ENCODE measurements around the gene HS3ST6.
"Not testable (repeated sequence)": the region's sequence is repeated elsewhere in the genome, so short reads cannot be mapped to it uniquely, and the experiment has no call there.

The HS3ST6 gene

DNA sequence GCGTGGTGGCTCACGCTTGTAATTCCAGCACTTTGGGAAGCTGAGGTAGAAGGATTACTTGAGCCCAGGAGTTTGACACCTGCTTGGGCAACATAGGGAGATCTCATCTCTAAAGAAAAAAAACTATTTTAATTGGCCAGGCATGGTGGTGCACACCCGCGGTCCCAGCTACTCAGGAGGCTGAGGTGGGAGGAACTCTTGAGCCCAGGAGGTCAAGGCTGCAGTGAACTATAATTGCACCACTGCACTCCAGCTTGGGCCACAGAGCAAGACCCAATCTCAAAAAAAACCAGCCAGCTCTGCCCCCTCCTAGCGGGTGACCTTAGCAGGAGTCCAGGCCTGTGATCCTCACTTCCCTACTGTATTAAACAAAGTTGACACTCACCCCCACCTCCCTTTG is 5.9 kb upstream of the HS3ST6 start:
- DNase-seq, result no peak

DNA sequence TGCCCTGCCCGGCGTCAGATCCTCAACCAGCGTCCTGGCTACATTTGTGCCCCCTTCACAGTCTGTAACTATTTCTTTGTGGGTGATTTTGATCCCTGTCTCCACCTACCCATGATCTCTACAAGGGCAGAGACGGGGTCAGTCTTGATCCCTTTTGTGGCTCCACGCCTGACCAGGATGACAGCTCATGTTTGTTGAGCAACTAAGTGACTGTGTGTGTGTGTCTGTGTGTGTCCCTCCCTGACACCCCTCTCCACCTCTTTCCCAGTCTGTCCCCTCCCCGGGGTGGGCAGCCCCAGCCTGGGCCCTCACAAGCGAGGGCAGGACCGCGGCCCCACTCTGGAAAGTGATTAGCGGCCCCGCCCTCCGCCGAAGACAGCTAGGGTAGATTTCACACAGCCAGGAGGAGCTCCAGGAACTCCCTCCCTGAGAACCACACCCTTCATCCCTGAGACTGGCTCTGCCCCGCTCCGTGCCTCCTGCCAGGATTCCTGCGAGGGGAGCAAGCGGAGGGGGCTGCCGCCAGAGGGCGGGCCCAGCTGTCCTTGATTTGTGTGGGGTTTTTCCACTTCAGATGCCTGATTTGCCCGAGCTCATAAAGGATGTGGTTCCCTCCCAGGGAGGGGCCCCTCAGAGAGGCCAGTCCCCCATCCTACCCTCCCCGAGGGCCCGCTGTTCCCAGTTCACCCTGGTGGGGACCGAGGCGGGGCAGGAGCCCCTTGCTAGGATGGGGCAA is 5.3 kb upstream of the HS3ST6 start:
- peak; percentile 54 to 63 for DNase-seq

DNA sequence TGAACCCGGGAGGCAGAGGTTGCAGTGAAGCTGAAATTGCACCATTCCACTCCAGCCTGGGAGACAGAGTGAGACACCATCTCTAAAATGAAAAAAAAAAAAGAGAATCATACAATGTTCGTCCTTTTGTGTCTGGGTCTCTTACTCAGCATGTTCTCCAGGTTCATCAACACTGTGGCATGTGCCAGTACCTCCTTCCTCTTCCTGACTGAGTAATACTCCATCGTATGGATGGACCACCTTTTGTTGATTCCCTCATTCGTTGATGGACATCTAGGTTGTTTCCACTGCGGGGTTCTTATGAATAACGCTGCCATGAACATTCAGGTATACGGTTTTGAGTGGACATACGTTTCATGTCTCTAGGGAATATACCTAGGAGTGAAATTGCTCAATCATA is 4.1 kb upstream of the HS3ST6 start:
- DNase-seq, result no peak

DNA sequence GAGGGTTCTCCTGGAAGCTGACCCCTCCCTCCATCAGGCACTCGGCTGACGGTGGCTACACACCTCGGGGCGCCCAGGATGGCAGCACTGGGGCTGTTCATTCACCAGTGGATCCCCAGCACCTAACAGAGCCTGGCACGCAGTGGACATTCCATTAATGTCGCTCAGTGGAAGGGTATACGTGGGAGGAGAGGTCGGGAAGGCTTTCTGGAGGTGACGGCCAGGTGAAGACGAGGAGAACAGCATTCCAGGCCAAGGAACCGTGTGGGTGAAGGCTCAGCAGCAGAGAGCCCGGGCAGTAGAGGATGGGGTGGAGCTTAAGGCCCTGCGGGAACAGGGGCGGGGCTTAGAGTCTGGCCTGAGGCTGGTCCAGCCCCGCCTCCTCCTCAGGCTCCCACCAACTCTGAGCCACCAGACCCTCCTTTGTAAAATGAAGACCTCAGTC is 2.5 kb upstream of the HS3ST6 start:
- peak; percentile 45 to 63 for DNase-seq

DNA sequence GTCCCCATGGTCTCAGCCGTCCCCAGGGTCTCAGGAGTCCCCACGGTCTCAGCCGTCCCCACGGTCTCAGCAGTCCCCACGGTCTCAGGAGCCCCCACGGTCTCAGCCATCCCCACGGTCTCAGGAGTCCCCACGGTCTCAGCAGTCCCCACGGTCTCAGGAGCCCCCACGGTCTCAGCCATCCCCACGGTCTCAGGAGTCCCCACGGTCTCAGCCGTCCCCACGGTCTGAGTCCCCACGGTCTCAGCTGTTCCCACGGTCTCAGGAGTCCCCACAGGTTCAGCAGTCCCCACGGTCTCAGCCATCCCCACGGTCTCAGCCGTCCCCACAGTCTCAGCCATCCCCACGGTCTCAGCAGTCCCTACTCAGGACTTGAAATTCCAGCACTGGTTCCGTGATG is 1.9 kb upstream of the HS3ST6 start:
- not testable (repeated sequence) for DNase-seq

DNA sequence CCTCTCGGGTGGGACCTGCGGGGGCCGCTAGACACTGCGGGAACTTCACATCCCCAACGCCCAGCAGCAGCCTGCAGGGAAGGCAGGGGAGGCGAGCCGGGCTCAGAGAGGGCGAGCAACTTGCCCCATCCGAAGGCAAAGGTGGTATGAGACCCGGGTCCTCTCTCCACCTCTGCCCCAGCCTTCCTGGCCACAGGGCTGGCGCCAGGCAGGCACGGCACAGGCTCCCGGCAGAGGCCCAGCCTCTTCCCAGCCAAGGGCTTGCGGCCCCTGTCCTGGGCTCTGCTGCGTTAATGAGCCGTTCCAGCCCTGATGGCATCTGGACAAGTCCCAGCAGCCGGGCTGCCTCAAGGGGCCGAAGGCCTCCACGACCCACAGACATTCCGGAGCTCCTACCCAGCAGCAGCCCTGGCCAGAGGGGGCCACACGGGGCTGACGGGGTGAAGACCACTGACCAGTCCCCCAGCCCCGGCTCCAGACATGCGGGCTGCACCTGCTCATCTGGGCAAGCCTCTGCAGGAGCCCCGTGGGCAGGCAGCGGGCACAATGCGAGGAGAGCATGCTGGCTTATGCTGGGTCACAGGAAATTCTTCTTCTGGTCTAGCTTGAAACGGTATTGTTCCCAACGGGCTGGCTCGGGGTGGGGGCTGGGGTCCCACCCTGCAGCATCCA is 1.2 kb upstream of the HS3ST6 start:
- peak in 1 of 2 experiments; percentile 21 for DNase-seq

DNA sequence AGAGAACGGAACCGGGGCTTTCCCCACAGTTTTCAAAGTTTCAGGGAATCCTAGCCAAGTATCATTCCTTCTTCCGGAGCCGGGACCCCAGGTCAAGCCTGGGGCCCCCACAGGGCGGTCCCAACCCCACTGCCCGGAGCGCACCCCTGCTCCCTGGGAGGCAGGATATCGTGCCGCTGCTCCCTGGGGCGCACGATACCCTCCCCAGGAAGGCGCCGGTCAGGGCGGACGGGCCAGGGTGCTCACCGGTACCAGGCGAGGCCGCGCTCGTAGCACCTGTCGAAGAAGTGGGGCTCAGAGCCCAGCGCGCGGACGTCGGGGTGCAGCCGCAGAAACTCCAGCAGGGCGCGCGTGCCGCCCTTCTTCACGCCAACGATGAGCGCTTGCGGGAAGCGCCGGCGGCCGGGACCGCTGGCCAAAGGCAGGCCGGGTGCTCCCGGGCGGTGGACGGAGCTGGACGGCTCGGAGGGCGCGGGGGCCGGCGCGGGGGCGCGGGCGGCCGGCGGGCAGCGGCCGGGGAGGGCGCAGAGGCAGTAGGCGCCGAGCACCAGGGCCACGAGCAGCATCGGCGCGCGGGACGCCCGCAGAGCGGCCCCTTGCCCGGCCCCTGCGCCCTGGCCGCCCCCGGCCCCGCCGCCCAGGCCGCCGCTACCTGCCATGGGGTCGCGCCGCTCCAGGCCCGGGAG is 407 bp downstream of the HS3ST6 start:
- no peak for DNase-seq

DNA sequence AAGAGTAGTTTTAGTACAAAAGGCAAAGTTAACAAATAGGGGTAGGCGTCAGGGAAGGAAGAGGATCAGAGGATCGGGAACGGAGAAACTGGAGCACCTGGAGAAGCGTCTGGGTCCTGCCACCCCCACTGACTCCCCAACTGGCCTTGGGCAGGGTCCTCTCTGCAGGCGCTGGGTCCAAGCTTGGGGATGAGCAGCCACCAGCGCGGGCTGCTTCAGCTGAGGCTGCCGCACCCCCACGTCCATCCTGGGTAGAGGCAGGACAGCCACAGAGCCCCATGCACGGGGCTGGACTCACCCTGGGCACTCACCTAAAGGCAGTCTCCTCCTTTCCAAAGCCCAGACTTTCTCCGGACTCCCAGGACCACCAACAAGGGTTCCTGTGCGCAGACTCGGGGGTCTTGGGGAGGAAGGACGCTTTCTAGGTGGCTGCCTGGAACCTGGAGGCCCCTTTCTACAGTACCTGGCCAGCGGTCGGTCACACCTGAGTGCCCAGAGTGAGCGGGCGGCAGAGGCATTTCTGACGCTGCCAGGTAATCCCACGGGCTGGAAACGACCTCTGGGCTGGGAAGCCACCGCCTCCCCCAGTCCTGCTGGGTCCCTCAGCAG is 1.1 kb downstream of the HS3ST6 start:
- no peak for DNase-seq

DNA sequence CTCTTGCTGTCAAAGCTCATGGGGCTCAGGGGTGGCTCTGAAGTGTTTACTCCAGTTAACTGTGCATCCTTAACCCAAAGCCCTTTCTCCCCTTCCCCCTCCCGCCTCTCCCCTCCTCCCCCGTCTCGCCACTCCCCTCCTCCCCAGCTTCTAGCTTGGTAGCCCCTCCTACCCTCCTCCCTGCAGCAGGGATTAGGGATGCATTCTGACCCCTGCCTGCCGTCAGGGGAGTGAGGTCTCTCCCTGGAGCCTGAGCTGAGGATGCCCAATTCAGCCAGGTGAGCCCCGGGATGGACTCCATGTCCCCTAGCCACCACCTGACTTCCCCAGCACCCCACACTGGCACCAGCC is 1.6 kb downstream of the HS3ST6 start:
- no peak for DNase-seq

DNA sequence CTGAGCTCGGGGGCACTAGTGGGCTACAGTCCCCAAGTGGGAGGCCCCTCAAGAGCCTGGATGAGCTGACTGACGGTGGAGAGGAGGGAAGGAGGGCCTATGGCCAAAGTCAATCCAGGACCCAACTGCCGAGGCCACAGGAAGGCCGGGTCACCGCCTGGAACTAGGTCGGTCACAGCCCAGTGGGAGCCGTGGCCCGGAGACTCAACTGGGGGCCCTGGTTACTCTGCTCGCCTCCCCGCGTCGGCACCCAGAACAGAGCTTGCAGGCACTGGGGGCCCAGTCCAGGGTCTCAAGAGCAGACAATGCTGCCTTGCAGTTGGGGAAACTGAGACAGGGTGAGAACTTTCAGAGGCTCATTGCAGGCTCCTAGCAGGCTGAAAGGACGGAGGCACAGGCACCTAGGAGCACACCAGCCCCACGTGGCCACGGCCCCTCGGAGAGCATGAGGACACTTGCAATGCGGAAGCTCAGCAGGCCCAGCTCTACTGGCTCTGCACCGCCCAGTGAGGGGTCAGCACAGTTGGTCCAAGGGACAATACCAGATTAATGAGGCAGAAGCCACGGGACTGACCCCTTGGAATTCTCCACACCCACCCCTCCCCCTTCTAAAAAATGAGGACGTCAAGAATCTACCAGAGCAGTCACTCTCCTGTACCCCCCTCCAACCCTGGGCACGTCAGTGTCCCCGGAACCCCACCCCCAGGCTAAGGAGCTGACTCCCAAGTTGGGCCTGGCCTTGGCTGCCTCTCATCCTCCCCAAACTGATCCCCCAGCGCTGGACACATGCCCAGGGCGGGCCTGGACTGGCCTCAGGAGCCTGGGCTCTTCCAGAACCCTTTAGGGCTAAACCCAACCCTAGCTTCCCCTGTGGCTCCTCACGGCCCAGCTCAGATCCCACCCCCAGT is 2.2 kb downstream of the HS3ST6 start:
- DNase-seq, result no peak

DNA sequence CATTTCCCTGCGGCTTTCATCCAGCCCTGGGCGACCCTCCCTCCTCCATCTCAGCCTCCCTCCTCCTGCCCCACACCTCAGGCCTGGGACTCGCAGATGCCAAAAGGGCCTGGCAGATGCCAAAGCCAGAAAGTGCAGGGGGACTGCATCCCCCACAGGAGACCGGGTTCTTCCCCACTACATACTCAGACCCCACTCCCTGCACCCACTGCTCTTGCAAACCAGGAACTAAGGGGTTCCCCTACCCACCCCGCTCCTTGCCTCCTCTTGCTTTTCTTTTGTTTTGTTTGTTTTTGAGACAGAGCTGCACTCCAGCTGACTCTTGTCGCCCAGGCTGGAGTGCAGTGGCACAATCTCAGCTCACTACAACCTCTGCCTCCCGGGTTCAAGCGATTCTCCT is 3.2 kb downstream of the HS3ST6 start:
- DNase-seq, result no peak

DNA sequence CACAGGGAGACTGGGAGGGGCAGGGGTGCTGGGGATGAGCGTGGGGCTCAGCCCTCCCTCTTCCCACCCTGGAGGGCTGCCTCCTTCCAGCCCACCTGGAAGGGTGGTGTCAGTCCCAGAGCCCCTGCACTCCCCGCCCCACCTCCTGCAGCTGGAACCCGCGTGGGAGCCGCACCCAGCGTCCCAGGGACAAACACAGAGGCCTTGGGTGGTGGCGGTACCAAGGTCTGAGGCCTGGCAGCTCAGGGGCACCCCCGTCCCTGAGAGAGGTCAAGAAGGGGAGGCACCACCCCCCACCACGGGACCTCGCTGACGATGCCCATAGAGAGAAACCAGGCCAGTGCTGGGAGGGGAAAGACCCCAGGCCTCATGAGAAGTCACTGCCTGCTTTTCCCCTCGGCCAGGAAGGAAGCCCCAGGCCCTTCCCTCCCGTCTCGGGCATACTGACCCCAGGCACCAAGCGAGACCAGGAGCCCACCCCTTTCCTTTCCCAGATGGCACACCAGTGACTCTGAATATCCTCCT is 4.1 kb downstream of the HS3ST6 start:
- DNase-seq, result no peak

DNA sequence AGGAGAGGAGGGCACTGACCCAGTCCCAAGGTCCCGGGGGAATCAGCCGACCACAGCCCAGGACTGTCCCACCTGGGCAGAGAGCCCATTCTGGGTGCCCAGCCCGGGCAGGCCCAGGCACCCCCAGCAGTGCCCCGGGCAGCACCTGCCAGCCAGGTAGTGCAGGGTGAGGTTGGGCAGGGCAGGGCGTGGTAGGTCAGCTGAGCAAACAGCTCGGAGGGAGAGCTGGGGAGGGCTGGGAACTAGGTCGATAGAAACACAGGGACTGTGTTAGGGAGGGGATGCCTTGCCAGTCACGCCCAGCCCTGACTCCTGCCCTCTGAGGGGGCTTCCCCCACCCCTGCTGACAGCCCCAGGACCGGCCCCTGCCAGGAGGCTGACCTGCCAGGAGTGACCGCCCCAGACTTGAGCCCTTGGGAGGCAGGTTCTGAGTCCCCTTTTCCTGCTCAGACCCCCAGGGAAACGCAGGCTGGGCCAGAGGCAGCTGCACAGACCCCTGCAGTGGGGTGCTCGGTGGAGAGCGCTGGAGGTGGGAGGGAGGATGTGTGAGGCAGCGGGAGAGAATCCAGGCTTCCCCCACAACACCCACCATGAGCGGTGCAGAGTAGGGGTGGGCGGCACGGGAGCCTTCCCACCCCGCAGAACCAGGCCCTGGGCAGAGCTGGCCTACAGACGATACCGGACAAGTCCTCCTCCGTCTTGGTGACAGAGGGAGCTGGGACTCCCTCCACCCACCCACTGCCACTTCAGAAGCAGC is 4.7 kb downstream of the HS3ST6 start:
- peak; percentile 47 to 67 for DNase-seq

DNA sequence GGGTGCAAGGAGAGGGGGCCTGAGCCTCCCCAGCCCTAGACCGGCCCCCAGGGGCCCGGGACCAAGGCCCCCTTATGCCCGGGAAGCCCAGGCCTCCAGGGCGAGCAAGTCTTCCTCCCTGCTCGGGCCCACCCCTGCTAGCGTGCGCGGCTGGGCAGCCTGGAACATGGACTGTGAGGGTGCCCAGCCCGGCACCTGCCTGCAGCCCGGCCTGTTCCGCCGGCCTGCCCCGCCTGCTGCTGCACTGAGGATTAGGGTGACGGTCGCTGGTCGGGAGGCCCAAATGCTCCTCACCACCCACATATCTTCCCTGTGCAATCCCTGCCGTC is 6.0 kb downstream of the HS3ST6 start:
- no peak for DNase-seq

DNA sequence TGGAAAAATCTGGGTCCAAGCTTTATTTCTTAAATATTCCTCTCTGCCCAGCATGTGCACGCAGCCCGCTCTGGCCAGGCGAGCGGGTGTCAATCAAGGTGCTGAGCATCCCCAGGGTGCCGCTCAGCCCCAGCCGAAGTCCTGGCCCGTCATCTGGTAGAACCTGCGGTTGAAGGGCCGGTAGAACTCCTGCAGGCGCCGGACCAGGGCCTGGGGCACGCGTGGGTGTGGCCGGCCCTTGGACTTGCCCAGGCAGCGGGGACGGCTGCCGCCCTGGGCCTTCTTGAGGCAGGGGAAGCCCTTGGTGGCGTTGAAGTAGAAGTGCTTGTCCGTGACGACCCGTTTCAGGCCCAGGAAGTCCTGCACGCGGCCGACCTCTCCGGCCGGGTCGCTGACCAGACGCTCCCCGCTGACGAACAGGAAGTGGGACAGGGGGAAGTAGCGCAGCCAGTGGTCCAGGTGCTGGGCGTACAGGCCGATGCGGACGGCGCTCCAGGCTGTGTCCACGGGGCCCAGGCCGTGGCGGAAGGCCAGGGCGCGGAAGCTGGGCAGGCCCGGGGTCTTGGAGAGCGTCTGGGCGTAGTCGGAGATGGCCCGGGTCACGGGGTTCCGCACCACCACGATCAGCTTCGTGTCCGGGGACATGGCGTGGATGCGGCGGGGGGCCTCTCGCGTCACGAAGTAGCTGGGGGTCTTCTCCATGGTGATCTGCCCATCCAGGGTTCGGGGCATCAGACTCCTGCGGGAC is 6.6 kb downstream of the HS3ST6 start:
- no peak for DNase-seq

DNA sequence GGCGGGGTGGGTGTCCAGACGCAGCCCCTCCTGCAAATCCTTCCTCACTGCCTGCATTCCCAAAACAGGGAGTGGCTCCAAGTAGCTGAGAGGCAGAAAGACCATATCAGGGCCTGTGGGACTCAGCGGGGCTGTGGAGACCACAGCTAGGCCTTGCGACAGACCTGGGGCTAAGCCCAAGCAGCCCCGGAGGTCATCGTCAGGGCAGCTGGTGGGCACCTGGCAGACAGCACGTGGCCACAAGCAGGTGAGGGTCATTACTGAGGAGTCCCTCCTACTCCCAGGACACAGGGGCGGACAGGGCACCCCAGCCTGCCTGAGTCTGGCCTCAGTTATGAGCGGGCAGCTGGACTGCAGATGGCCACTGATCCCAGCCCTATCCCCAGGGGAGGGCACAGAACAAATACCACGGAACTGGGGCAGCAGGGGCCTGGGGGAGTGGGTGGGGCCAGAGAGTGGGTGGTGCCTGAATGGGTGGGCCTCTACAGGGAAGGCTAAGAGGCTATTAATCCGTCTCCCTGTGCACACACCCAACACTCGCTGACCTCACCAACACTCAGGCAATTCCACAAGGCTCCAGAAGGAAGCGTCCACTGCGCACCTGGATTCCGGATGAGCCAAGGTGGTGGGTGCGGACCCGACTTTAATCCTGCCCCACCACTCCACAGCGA is 8.5 kb downstream of the HS3ST6 start:
- peak; percentile 55 to 66 for DNase-seq

DNA sequence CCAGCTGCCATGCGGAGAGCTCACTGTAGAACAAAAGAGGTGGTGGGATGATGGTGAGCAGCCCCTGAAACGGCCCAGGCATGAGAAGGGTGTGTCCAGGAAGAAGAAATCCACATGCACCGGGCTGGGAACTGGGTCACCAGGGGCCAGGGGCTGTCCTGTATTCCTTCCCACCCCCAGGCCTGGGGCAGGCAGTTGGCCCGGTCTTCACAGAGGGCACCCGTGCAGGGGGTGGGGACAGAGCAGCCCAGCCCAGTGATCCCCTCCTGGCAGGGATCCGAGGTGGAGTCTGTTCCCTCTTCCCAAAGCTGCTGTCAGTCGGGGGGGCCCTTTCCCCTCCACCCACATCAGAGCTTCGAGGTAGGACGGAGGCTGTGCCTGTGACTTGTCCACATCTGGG is 9.2 kb downstream of the HS3ST6 start:
- DNase-seq, result no peak

DNA sequence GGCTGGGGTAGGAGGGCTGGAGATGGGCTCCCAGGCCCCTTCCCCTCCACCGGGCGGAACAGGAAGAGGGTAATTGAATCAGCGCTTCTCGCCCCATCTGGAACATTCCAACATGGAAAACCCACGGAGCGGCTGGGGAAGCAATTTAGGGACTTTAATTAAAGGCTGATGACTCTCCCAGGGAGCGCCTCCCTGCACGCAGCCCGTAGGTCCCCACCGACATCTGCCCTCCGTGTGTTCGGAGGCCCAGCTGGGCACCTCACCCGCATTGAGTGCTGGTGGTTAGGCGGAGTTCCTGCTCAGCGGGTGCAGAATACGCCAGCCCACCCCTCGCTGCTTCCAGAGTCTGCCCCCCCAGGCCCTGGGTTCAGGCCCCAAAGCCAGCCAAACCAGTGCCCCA is 10.0 kb downstream of the HS3ST6 start:
- no peak for DNase-seq

DNA sequence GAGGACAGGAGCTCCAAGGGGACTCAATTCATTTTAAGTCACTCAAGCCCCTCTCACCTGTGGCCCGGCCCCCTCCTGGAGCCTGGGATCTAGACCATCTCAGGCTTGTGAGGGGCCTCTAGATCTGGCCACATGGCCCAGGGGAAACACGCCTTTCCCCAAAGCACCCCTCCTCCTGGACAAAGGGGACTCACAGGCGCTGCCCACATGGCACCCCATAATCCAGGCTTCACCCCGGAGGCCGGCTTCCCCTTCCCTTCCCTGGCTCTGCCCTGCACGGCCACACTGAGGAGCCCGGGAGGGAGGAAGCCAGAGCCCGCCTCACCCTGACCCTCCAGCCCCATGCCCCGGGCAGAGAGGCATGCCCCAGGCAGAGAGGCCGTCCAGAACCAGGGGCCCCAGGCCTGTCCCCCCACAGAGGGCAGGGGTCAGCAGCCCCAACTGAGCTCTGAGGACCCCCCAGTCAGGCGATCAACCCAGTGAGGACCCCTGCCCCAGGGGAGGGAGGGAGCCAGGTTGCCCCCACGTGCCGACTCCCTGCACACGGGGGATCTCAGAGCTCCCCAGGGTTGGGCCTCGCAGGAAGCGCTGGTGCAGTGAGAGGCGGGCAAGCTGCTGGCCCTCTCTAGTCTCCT is 10.9 kb downstream of the HS3ST6 start:
- no peak for DNase-seq

DNA sequence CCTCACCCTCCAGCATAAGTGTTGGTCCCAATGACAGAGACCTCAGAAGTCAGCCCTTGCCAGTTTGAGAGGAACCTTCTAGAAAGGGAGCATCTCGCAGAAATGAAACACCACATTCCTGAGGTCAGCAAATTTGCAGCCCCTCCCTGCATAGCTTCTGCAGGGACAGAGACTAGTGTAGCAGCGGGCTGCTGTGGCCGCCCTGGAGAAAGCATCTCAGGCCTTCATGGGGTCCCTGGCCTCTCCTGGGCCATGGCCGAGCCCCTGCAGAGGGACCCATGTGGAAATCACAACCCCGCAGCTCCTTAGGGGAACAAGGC is 11.4 kb downstream of the HS3ST6 start:
- no peak for DNase-seq

Data from SHP77 (cell line).